PC-9 (cell line): ENCODE data around the gene FLYWCH2.

Experiments
- EZH2 ChIP-seq: fragments of 200-600 bp; sonication (generic); IDR thresholded peaks from 2 replicates; pipeline ENCODE4 v1.8.0; 2017; ENCODE audit warnings: antibody characterized with exemption, low read depth
- TF ChIP-seq, protein P1 (sequence below): fragments of 200-600 bp; sonication (generic); conservative IDR thresholded peaks from 2 replicates; pipeline ENCODE4 v1.6.1; 2017; ENCODE audit warnings: mixed run types, antibody characterized with exemption, mild to moderate bottlenecking, moderate library complexity

DNA sequence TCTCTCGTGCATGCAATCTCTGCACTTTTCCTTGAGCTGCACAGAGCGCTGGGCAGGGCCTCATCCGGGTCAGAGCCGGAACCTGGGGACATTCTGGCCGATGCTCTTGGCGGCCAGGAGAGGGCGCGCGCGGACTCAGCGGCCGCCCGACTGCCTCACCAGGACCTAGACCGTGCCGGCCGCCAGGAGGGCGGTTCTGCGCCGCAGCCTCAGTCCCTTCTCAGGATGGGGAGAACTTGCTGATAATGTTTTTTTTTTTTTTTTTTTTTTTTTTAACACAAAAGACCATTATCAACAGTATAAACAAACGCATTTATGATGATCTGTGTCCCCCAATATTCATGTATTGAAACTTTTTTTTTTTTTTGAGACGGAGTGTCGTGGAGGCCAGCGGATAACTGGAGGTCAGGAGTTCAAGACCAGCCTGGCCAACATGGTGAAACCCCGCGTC lies 8.1 kb upstream of the FLYWCH2 start:
- TF ChIP-seq, protein P1, sequence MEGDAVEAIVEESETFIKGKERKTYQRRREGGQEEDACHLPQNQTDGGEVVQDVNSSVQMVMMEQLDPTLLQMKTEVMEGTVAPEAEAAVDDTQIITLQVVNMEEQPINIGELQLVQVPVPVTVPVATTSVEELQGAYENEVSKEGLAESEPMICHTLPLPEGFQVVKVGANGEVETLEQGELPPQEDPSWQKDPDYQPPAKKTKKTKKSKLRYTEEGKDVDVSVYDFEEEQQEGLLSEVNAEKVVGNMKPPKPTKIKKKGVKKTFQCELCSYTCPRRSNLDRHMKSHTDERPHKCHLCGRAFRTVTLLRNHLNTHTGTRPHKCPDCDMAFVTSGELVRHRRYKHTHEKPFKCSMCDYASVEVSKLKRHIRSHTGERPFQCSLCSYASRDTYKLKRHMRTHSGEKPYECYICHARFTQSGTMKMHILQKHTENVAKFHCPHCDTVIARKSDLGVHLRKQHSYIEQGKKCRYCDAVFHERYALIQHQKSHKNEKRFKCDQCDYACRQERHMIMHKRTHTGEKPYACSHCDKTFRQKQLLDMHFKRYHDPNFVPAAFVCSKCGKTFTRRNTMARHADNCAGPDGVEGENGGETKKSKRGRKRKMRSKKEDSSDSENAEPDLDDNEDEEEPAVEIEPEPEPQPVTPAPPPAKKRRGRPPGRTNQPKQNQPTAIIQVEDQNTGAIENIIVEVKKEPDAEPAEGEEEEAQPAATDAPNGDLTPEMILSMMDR, result peak; percentile 89
- no peak for TF ChIP-seq EZH2
